DMS114 treated with DMSO at 0.1 percent for 48 hours (cell line): ENCODE data around the gene ZNF705A.
"Not testable (repeated sequence)": the region's sequence is repeated elsewhere in the genome, so short reads cannot be mapped to it uniquely, and the experiment has no call there.

Source experiments
- DNase-seq: peaks from one replicate; lab custom pipeline; 2025; ENCODE audit not compliant: unreplicated experiment; lab: John Stamatoyannopoulos, UW

The ZNF705A gene

DNA sequence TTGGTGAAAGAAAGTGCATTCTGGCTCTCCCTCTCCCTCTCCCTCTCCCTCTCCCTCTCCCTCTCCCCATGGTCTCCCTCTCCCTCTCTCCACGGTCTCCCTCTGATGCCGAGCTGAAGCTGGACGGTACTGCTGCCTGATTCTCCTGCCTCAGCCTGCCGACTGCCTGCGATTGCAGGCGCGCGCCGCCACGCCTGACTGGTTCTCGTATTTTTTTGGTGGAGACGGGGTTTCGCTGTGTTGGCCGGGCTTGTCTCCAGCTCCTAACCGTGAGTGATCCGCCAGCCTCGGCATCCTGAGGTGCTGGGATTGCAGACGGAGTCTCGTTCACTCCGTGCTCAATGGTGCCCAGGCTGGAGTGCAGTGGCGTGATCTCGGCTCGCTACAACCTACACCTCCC is 26.5 kb downstream of the ZNF705A start:
- DNase-seq: not testable (repeated sequence)

DNA sequence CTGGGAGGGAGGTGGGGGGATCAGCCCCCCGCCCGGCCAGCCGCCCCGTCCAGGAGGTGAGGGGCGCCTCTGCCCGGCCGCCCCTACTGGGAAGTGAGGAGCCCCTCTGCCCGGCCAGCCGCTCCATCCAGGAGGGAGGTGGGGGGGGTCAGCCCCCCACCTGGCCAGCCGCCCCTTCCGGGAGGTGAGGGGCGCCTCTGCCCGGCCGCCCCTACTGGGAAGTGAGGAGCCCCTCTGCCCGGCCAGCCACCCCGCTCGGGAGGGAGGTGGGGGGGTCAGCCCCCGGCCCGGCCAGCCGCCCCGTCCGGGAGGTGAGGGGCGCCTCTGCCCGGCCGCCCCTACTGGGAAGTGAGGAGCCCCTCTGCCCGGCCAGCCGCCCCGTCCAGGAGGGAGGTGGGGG is 27.4 kb downstream of the ZNF705A start:
- DNase-seq: not testable (repeated sequence)

DNA sequence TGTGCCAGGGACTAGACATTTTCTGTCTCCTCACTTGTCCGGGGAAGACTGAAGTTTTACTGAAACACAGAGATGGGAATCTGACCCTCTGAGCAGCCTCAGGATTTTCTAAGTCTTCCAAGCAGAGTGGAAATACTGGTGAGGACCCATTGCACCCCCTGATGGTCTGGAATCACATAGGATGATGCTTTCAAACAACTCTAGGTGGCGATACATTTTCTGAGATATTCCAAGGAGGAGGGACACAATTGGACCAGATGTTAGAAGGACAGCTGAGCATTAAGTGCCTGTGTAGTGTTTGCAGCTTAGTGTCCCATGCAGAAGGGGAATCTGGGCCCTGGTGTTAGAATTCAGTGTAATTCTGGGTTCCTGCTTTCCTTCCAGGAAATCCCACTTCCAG is 31.3 kb downstream of the ZNF705A start:
- DNase-seq: not testable (repeated sequence)

DNA sequence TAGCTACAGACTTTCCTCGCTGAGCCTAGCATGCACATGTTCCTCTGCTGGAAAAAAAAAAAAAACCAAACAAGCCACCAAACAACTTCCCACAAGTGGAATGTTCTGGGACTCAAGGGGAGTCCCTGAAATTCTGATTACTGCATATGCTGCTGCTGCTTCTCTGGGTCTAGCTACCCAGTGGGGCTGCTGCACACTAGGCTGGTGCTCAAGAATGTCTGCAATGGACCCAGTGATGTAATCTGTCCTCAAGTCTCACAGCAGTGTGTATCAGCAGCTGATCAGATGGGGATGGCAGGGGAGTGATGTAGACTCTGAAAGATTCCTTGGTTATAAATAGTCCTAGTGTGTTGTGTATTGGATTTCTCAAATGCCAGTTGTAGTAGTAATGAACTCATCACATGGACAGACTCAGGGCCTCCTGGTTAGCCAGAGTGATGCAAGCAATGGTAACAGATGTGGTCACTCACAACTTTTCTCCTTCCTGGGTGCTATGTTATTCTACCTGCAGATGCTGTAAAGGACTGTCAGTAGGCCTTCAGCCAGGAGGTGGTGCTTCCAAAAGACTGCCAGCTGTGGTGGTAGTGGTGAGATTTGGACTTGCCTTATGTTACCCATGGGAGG is 41.0 kb downstream of the ZNF705A start:
- DNase-seq: not testable (repeated sequence)

DNA sequence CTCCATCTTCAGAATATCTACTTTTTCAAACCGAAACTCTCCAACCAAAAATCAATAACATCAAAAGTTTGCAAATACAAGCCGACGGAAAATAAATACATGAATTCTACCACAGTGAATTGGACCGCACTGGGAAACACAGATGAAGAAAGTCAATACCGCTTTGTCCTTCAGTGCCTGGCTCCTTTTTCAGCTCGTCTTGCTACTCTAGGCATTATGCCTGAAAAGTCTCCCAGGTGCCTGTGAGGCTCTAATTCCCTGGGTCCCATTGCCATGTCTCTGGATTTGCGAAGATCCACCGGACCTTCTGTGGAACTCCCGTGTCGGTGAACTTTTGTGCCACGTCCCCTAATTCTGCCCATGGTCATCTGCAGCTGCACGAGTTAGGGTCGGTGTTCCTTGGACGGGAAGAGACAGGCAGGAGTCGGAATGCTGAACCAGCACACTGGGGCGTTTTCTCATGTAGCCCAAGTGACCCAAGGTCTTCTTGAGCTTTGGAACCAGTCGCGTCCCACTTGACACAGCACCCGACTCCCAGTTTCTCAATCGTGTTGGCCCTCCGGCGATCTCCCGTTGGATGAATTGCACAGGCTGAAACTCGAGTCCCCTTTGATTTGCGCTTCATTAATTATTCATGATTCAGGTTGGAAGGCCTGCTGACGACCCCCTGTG is 62.0 kb downstream of the ZNF705A start:
- not testable (repeated sequence) for DNase-seq

DNA sequence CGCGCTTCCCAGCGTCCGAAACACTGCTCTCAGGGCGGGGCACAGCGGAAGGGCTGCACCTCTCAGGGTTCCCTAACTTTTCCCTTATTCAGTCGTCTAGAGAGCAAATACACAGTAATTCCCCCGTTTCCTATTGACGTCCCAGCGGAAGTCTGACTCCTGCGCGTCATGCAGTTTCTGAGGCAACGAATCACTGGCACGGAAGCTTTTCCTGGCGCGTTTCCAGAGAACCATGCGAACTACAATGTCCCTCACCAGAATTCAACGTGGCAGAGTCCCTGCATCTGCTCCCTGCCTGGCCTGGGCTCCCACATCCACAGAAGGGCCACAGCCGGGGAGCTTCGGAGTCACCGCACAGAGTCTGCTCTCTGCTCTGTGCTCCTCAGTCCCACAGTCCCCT is 64.6 kb downstream of the ZNF705A start:
- DNase-seq: not testable (repeated sequence)

DNA sequence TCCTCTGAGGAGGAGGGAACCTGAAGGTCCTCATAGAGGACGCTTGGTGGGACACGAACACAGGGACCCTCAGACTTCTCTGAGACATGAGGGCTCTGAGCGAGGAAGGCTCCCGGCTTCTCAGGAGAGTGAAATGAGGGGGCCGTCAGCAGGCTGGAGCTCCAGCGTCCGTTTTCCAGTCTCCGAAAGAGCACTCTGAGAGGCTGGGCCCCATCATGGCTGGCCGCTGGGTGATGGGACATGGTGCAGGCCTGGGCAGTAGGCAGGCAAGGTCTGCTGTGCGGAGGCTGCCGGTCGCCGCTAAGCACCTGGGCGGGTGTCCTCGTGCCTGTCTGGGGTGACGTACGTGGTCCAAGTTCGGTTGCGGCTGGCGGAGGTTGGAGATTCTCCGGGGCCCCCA is 65.0 kb downstream of the ZNF705A start:
- not testable (repeated sequence) for DNase-seq

DNA sequence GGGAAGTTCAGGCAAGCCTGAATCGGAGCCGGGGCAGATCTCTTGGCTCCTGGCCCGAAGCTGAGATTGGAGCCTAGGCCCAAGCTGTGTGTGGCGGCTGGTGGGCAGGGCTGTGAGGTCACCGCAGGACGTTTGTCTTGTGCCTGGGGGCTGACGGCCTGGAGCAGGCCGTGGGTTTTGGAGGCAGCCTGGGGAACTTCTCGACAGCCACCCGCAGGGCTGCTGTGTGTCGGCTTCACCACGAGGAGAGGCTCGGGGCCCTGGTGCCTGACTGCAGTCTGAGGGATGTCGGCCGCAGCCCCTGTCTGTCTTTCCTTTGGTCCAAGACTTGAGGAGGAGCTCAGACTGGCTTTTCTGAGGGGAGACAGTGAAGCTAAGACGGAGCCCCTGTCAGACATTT is 65.5 kb downstream of the ZNF705A start:
- not testable (repeated sequence) for DNase-seq

DNA sequence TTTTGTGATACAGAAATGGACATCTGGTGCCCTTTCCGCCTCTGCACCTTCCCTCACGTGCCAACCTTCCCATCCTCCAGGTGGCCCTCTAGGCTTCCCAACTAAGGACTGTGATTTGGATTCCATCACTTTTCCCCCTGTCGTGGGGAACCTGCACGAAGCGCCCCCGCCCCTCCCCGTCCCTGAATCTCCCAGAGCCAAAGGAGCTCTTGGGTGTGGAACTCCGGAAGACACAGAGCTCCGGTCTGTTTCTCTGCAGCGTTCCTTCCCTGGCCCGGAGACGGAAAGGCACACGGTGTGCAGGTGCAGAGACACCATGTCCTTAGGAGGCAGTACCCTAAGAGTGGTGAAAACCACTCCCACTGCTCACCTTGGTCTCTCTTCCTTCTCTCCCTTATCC is 66.8 kb downstream of the ZNF705A start:
- not testable (repeated sequence) for DNase-seq

DNA sequence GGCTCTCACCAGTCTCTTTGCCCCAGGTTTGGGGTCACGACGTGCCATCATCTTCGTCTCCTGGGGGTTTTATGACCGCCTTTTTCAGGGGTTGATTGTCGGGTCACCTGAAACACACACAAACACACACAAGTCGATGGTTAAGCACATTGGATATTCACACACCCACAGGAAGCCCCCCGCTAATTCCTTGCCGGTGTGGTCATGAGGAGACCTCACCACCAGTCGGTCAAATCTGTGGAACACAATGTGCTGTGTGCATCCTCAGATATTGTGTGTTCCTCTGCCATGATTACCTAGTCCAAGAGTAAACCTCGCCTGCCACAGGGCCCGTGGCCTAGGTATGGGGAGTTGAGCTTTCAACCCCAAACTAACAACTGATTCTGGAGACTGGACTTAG is 68.0 kb downstream of the ZNF705A start:
- DNase-seq: not testable (repeated sequence)

DNA sequence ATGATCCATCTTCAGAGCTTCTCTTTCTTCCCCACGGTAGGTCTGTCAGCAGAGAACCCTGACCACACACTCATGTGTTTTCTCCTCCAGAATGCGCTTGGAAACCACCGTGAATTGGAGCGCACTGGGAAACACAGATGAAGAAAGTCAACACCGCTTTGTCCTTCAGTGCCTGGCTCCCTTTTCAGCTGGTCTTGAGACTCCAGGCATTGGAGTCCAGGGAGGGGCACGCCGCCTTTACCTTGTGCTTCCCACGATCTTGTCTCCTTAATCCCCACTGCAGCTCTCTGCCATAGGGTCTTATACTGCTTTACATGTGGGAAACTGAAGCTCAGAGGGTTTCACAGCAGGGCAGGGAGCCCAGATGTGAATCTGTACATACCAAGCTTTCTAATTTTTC is 69.5 kb downstream of the ZNF705A start:
- no peak for DNase-seq

DNA sequence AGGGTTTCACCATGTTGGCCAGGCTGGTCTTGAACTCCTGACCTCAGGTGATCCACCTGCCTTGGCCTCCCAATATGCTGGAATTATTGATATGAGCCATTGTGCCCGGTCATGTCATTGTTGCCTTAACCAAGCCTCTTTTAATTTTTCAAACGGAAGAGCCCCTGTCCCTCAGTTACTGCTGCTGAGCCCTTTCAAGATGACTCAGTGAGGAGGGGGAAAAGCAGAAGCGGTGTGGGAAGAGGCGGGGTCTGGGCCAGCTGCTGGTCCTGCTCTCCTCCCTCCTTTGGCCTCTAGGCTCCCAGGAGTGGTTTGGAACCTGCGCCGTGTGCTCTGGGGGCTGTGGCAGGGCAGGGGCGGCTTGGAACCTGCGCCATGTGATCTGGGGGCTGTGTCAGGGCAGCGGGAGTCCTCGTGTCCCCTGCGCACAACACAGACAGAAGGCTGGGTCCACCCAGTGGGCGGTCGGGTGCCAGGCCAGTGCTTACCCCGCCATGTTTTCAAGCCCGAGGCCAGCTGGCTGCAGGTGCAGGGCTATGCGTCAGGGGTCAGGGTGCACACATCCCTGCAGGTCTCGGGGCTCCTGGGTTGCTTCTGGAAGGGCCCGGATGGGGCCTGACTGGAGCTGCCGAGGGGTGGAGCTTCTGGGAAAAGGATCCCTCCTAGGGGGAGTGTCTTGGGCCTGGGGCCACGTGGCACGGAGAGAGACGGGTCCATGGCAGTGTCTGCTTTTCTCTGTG is 70.3 kb downstream of the ZNF705A start, which contains the start of gene FAM90A1:
Gene FAM90A1, minus strand, starts transcription at position 627 of the 740 bp plus-strand sequence. CDS start 2,786 bp downstream, outside the sequence.
- not testable (repeated sequence) for DNase-seq

DNA sequence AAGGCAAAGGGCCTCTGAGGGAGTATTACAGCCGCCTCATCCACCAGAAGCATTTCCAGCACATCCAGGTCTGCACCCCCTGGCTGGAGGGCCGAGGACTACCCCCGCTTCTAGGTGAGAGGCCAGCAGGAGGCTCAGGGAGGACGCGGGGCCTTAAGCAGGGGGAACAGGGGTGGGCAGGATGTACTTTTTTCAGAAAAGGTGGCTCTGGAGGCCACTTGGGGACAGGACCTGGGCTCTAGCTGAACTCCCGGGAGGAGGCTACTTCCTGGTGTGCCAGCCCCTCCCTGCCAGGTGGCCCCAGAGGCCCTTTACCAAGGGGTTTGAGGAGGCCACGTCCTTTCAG is 70.9 kb downstream of the ZNF705A start:
- DNase-seq: not testable (repeated sequence)

DNA sequence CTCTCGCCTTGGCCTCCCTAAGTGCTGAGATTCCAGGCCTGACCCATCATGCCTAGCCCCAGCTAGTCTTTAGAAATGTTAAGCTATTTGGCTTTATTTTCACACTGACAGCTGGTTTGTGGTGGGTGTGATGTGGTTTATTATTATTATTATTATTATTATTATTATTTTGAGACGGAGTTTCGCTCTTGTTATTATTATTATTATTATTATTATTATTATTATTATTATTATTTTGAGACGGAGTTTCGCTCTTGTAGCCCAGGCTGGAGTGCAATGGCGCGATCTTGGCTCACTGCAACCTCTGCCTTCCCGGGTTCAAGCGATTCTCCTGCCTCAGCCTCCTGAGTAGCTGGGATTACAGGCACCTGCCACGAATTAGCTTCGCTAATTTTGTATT is 71.8 kb downstream of the ZNF705A start:
- not testable (repeated sequence) for DNase-seq

DNA sequence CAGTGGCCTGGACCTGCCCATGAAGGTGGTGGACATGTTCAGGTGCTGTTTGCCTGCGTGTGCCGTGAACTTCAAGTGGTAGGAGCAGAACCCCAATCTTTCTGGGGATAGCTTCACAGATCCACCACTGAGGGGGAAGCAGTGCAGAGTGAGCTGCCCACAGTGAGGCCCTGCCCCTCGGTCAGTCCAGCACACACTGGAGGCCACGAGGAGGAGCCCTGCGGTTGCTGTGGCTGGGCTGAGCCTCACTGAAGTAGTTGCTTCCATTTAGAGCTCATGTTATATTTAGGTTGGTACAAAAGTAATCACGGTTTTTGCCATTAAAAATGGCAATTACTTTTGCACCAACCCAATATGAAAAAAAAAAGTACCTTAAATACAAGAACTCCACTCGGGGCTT is 72.7 kb downstream of the ZNF705A start:
- DNase-seq: not testable (repeated sequence)
